CD14-positive monocyte (primary cell): ENCODE measurements around the gene SLC38A10. TPM values are rescaled to one million over a fixed set of nuclear protein-coding genes. Genes with fewer than 3 reads are reported as not detected.
A peak's percentile ranks its signal among the peaks of the same experiment; 100 is the strongest.

Source experiments
- DNase-seq, 3 donors: peaks; one replicate each; pipeline ENCODE4 v3.0.0-alpha.2; 2011 to 2022
- H2AFZ ChIP-seq: 2 replicates; pipeline ENCODE4 v1.6.0; 2012; ENCODE audit warnings: mild to moderate bottlenecking, low read depth, low read length, inconsistent platforms; ENCODE audit not compliant: insufficient read depth, poor library complexity, severe bottlenecking
- H3K27ac ChIP-seq, 2 donors: 1 replicate in 1 of 2; 2 replicates in 1 of 2; pipeline ENCODE4 v1.5.1; 2012 to 2013; ENCODE audit warnings: low read length in 2 of 2, control low read depth in 1 of 2, inconsistent platforms in 1 of 2, low read depth in 1 of 2, mild to moderate bottlenecking in 1 of 2
- H3K27me3 ChIP-seq, 2 donors: one replicate each; pipeline versions ENCODE4 v1.6.0 to v1.6.1; 2011 to 2013; ENCODE audit warnings: low read length in 2 of 2; ENCODE audit not compliant: control insufficient read depth in 2 of 2, insufficient read depth in 2 of 2
- H3K36me3 ChIP-seq, 2 donors: replicated peaks in 1 of 2; 1 replicate in 1 of 2; 2 replicates in 1 of 2; pipeline versions ENCODE4 v1.5.1 to v1.6.1; 2012 to 2013; ENCODE audit warnings: low read length in 2 of 2, control low read depth in 1 of 2, inconsistent platforms in 1 of 2, mild to moderate bottlenecking in 1 of 2; ENCODE audit not compliant: insufficient read depth in 2 of 2, control insufficient read depth in 1 of 2
- H3K4me1 ChIP-seq, 2 donors: 1 replicate in 1 of 2; 2 replicates in 1 of 2; pipeline versions ENCODE4 v1.5.1 to v1.6.1; 2012 to 2013; ENCODE audit warnings: low read length in 2 of 2, control low read depth in 1 of 2, inconsistent platforms in 1 of 2, mild to moderate bottlenecking in 1 of 2, moderate library complexity in 1 of 2; ENCODE audit not compliant: insufficient read depth in 2 of 2, control insufficient read depth in 1 of 2
- H3K4me2 ChIP-seq: replicated peaks from 2 replicates; pipeline ENCODE3; 2012; ENCODE audit warnings: low read length, moderate library complexity, mild to moderate bottlenecking; ENCODE audit not compliant: poor library complexity, severe bottlenecking; ENCODE audit errors: extremely low read depth
- H3K4me3 ChIP-seq, 3 experiments: fragments of 200-600 bp in 1 of 3; sonication (generic) in 1 of 3; replicated peaks in 1 of 3; 1 replicate in 2 of 3; 2 replicates in 1 of 3; pipeline ENCODE4 v1.5.1; 2011 to 2013; ENCODE audit warnings: low read length in 3 of 3, mild to moderate bottlenecking in 3 of 3, control low read depth in 2 of 3, low read depth in 2 of 3, inconsistent platforms in 1 of 3, moderate library complexity in 1 of 3
- H3K79me2 ChIP-seq: 2 replicates; pipeline ENCODE4 v1.6.0; 2012; ENCODE audit warnings: mild to moderate bottlenecking, control low read depth, inconsistent platforms, low read length, moderate library complexity; ENCODE audit not compliant: insufficient read depth
- H3K9ac ChIP-seq: 2 replicates; pipeline ENCODE4 v1.6.0; 2017; ENCODE audit warnings: low read length, mild to moderate bottlenecking; ENCODE audit not compliant: insufficient read depth, poor library complexity, severe bottlenecking
- H3K9me3 ChIP-seq, 2 donors: replicated peaks in 1 of 2; 1 replicate in 1 of 2; 2 replicates in 1 of 2; pipeline versions ENCODE4 v1.5.1 to v1.6.1; 2012 to 2013; ENCODE audit warnings: low read length in 2 of 2, control low read depth in 1 of 2; ENCODE audit not compliant: control insufficient read depth in 1 of 2, insufficient read depth in 1 of 2
- H4K20me1 ChIP-seq: 2 replicates; pipeline ENCODE4 v1.6.0; 2012; ENCODE audit warnings: mild to moderate bottlenecking, low read length, control low read depth, moderate library complexity; ENCODE audit not compliant: insufficient read depth
- H3K27ac Mint-ChIP-seq, 7 donors: one replicate each; pipeline ENCODE4 v1.8.0; 2020; ENCODE audit warnings: mild to moderate bottlenecking in 7 of 7, mixed read lengths in 7 of 7, moderate library complexity in 6 of 7, inconsistent platforms in 2 of 7
- H3K27me3 Mint-ChIP-seq, 3 donors: one replicate each; pipeline ENCODE4 v1.8.0; 2021 to 2022; ENCODE audit warnings: low read depth in 3 of 3, mild to moderate bottlenecking in 3 of 3, mixed read lengths in 3 of 3, moderate library complexity in 3 of 3, inconsistent platforms in 1 of 3
- H3K36me3 Mint-ChIP-seq, 2 donors: one replicate each; pipeline ENCODE4 v1.8.0; 2020; ENCODE audit warnings: mixed read lengths in 2 of 2, inconsistent platforms in 1 of 2, mild to moderate bottlenecking in 1 of 2
- H3K4me1 Mint-ChIP-seq: one replicate; pipeline ENCODE4 v1.8.0; 2020; ENCODE audit warnings: mild to moderate bottlenecking, mixed read lengths
- H3K4me3 Mint-ChIP-seq, 2 donors: one replicate each; pipeline ENCODE4 v1.8.0; 2020; ENCODE audit warnings: mild to moderate bottlenecking in 2 of 2, mixed read lengths in 2 of 2, moderate library complexity in 1 of 2
- H3K9me3 Mint-ChIP-seq, 7 donors: one replicate each; pipeline ENCODE4 v1.8.0; 2020 to 2022; ENCODE audit warnings: mixed read lengths in 7 of 7, mild to moderate bottlenecking in 6 of 7, moderate library complexity in 6 of 7, inconsistent platforms in 2 of 7
- CTCF ChIP-seq: fragments of 200-600 bp; IDR thresholded peaks from one replicate; pipeline ENCODE4 v1.8.0; 2022; ENCODE audit warnings: antibody characterized with exemption, mild to moderate bottlenecking
- WGBS: methylation state at CpG from one replicate; pipeline ENCODE4 v1.1.5; 2013; ENCODE audit warnings: missing lambda C conversion rate; ENCODE audit not compliant: insufficient coverage; 5-methylcytosine and 5-hydroxymethylcytosine counted together
- intact Hi-C, 2 donors: fragments of 100-400 bp; cut with micrococcal nuclease; formaldehyde crosslinking; loops; one replicate each; pipeline versions ENCODE4 v1.15.0 to v1.15.1; 2023
- polyA plus RNA-seq, 3 donors: library from polyadenylated mRNA; depleted of rRNA in 1 of 3; unstranded in 2 of 3; stranded (reverse) in 1 of 3; fragments of 300-500 nt in 2 of 3; fragments of >200 nt in 1 of 3; fragmentation: Illumina TruSeq in 2 of 3; gene quantifications; 1 replicate in 2 of 3; 2 replicates in 1 of 3; pipeline ENCODE4 v1.2.3, GENCODE V29; 2012 to 2021

SLC38A10 gene
- polyA plus RNA-seq, 3 donors = 50.8 to 76.1 (median 68.4) TPM

DNA sequence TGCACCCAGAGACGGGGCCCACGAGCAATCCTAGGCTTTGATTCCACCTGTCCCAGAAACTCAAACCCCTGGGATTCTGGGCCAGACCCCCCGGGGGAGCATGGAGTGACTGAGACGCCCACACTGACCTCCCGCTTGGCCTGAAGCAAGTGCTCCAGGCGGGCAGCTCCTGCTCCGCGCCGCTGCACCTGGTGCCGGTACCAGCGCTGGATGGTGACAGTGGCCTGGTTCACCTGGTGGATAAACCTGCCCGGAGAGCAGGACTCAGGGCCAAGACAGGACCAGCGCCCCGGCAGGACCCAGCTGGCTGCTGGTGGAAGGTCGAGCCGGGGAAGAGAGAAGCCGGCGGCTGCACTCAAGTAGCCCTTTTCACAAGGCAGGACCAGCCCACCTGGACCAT, 94.9 kb downstream of the SLC38A10 start:
- Histone ChIP-seq H3K79me2 (no peaks in the 10 kb centered on the region), H3K36me3 (peaks cover 4 to 16% of the 10 kb centered on the region in 2 donors), H2AFZ (no peak overlapping the region), H3K27me3 (no peaks in the 10 kb centered on the region), H4K20me1 (no peaks in the 10 kb centered on the region), H3K9me3 (no peaks in the 10 kb centered on the region), H3K4me2 (no peak overlapping the region), H3K9ac (no peak overlapping the region), H3K4me1 (peaks cover 2 to 4% of the 10 kb centered on the region in 2 donors), H3K27ac (no peak overlapping the region), H3K4me3 (no peak overlapping the region)
- Mint-ChIP-seq H3K27me3 (no peaks in the 10 kb centered on the region), H3K36me3 (peaks cover 16 to 33% of the 10 kb centered on the region in 2 donors), H3K4me3 (no peak overlapping the region), H3K4me1 (peaks cover 2% of the 10 kb centered on the region), H3K27ac (peak overlapping the region in 1 of 7 donors; percentile 25), H3K9me3 (no peaks in the 10 kb centered on the region)
- intact Hi-C loops = loop anchor here in 1 of 2 donors (2.0 kb wide), 1 partner anchor 57 kb away; no protein-coding TSS in a partner anchor
- DNase-seq = no peak
- 96% methylated on average over 18 of the region's 18 CpGs for WGBS
- TF ChIP-seq CTCF = no peak

DNA sequence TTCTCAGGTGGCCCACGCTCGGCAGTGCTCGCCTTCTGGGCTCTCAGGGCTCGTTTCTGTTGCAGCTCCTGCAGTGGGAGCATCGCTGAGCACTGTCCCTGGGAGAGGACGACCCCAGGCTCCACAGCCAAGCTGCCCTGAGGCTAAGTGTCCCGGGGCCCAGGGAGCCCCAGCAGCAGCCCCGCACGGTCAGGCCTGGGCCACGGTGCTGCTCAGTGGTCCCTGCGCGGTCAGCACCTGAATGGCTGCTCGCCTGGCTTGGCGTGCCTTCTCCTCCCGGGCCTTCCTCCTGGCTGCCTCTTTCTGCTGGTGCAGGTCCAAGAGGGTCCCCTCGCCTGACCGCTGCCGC, 95.7 kb downstream of the SLC38A10 start:
- Histone ChIP-seq H3K9me3 (no peaks in the 10 kb centered on the region), H3K27me3 (no peaks in the 10 kb centered on the region), H2AFZ (no peak overlapping the region), H3K9ac (no peak overlapping the region), H3K27ac (no peak overlapping the region), H4K20me1 (no peaks in the 10 kb centered on the region), H3K4me3 (no peak overlapping the region), H3K4me2 (no peak overlapping the region), H3K4me1 (peaks cover 2 to 4% of the 10 kb centered on the region in 2 donors), H3K36me3 (peaks cover 4 to 16% of the 10 kb centered on the region in 2 donors), H3K79me2 (no peaks in the 10 kb centered on the region)
- Mint-ChIP-seq H3K27me3 (no peaks in the 10 kb centered on the region), H3K4me3 (no peak overlapping the region), H3K9me3 (no peaks in the 10 kb centered on the region), H3K27ac (peak overlapping the region in 1 of 7 donors; percentile 3), H3K4me1 (peaks cover 2% of the 10 kb centered on the region), H3K36me3 (peaks cover 13 to 37% of the 10 kb centered on the region in 2 donors)
- intact Hi-C loops = no loop called here
- WGBS = 98% methylated on average over 18 of the region's 18 CpGs
- TF ChIP-seq CTCF = no peak
- DNase-seq = no peak
